Thyroid gland (tissue), 4 donors: ENCODE measurements around the gene CENPX. TPM values are rescaled to one million over a fixed set of nuclear protein-coding genes. Genes with fewer than 3 reads are reported as not detected.
A peak's percentile ranks its signal among the peaks of the same experiment; 100 is the strongest.

Source experiments
- DNase-seq, 2 donors: peaks; one replicate each; pipeline ENCODE4 v3.0.0-alpha.2; 2019
- H3K27ac ChIP-seq, 3 donors: fragments of 200-600 bp; sonication (generic); 1 replicate in 2 of 3; 2 replicates in 1 of 3; pipeline ENCODE4 v1.5.1; 2016 to 2019; ENCODE audit warnings: mild to moderate bottlenecking in 1 of 3, moderate library complexity in 1 of 3
- H3K27me3 ChIP-seq: fragments of 200-600 bp; sonication (generic); one replicate; pipeline ENCODE4 v1.5.1; 2019
- H3K36me3 ChIP-seq, 2 donors: fragments of 200-600 bp; sonication (generic); one replicate each; pipeline ENCODE4 v1.5.1; 2016 to 2019
- H3K4me1 ChIP-seq, 2 donors: fragments of 200-600 bp; sonication (generic); one replicate each; pipeline ENCODE4 v1.5.1; 2017 to 2019
- H3K4me3 ChIP-seq, 3 donors: fragments of 200-600 bp; sonication (generic); replicated peaks in 1 of 3; 1 replicate in 2 of 3; 2 replicates in 1 of 3; pipeline ENCODE4 v1.5.1; 2016; ENCODE audit warnings: mild to moderate bottlenecking in 1 of 3
- H3K9me3 ChIP-seq: fragments of 200-600 bp; sonication (generic); one replicate; pipeline ENCODE4 v1.5.1; 2017
- CTCF ChIP-seq, 6 experiments: fragments of 200-600 bp in 3 of 6; fragments of 450-650 bp in 3 of 6; sonication (generic) in 3 of 6; IDR thresholded peaks; one replicate each; pipeline ENCODE4 v1.5.1; 2016 to 2019; ENCODE audit warnings: antibody characterized with exemption in 6 of 6, mild to moderate bottlenecking in 2 of 6, inconsistent platforms in 1 of 6, moderate library complexity in 1 of 6
- POLR2A ChIP-seq, 2 donors: fragments of 450-650 bp; IDR thresholded peaks; one replicate each; pipeline ENCODE4 v1.6.1; 2017; ENCODE audit warnings: antibody characterized with exemption in 2 of 2, mild to moderate bottlenecking in 2 of 2, moderate library complexity in 1 of 2
- WGBS, 2 donors: methylation state at CpG; one replicate each; pipeline ENCODE4 v1.1.5; 2017; 5-methylcytosine and 5-hydroxymethylcytosine counted together
- intact Hi-C: fragments of 100-400 bp; cut with DNase I; formaldehyde crosslinking; loops from one replicate; pipeline ENCODE4 v1.15.1; 2023
- total RNA-seq, 4 donors: library from RNA; depleted of rRNA; stranded (reverse); fragments of >200 nt; gene quantifications; one replicate each; pipeline ENCODE4 v1.2.3, GENCODE V29; 2016

The CENPX gene
- total RNA-seq, 4 donors from 2014 or later, result 40.7 to 95.9 (median 78.0) TPM

GRCh38 chr17:82023447-82024241 is 966 bp upstream of the CENPX start:
- peaks cover 24 to 27% of the 10 kb centered on the region in 2 donors for H3K4me1 ChIP-seq
- peak in 1 of 2 donors; percentile 29 for DNase-seq
- no peaks in the 10 kb centered on the region for H3K9me3 ChIP-seq
- WGBS, 2 donors, result 14 to 20% methylated on average over 10 to 19 of the region's 55 CpGs
- no peaks in the 10 kb centered on the region for H3K27me3 ChIP-seq
- no peak for TF ChIP-seq CTCF (IDR thresholded peaks at IDR 0.05)
- no peak for TF ChIP-seq POLR2A (IDR thresholded peaks at IDR 0.05)
- H3K36me3 ChIP-seq, result no peaks in the 10 kb centered on the region
- peak overlapping the region in 2 of 3 donors; percentile 27 to 64 for H3K4me3 ChIP-seq
- no peak overlapping the region for H3K27ac ChIP-seq
- intact Hi-C loops, result no loop called here

GRCh38 chr17:82022981-82023446 is 336 bp upstream of the CENPX start, which contains the start of gene LRRC45:
Gene LRRC45, plus strand, starts transcription at chr17:82023305. Its CDS starts 339 bp downstream, at chr17:82023644.
- H3K4me3 ChIP-seq, result peak within 1 kb of the TSS; percentile 76 to 95 (median 85)

GRCh38 chr17:82021900-82022309 is 773 bp downstream of the CENPX start:
- DNase-seq, result no peak
- intact Hi-C loops, result loop anchor here (2.0 kb wide), 1 partner anchor 63 kb away; no protein-coding TSS in a partner anchor
- Histone ChIP-seq H3K9me3 (no peaks in the 10 kb centered on the region), H3K36me3 (no peaks in the 10 kb centered on the region), H3K4me1 (peaks cover 23 to 24% of the 10 kb centered on the region in 2 donors), H3K27me3 (no peaks in the 10 kb centered on the region), H3K4me3 (peak overlapping the region in 2 of 3 donors; percentile 76 to 95), H3K27ac (no peak overlapping the region)
- WGBS, 2 donors, result 12 to 19% methylated on average over 5 to 9 of the region's 10 CpGs
- TF ChIP-seq CTCF (IDR thresholded peaks at IDR 0.05) (no peak), POLR2A (IDR thresholded peaks at IDR 0.05) (no peak)

More at GRCh38 chr17:82022981-82023446, 336 bp upstream of the CENPX start, which contains the start of gene LRRC45:
- Histone ChIP-seq H3K9me3 (no peaks in the 10 kb centered on the region), H3K36me3 (no peaks in the 10 kb centered on the region), H3K27me3 (no peaks in the 10 kb centered on the region), H3K27ac (peak within 1 kb of the TSS in 1 of 3 donors; percentile 65), H3K4me1 (peaks cover 23 to 24% of the 10 kb centered on the region in 2 donors)
- TF ChIP-seq CTCF (IDR thresholded peaks at IDR 0.05) (no peak), POLR2A (IDR thresholded peaks at IDR 0.05) (no peak)
- WGBS, 2 donors, result 0 to 1% methylated on average over 10 to 27 of the region's 42 CpGs
- intact Hi-C loops, result no loop called here
- peak; percentile 100 for DNase-seq

GRCh38 chr17:82021107-82021899 is 1.4 kb downstream of the CENPX start:
- Histone ChIP-seq H3K4me1 (peaks cover 23 to 24% of the 10 kb centered on the region in 2 donors), H3K27ac (no peak overlapping the region), H3K9me3 (no peaks in the 10 kb centered on the region)

More at GRCh38 chr17:82021107-82021899, 1.4 kb downstream of the CENPX start:
- no peaks in the 10 kb centered on the region for H3K27me3 ChIP-seq
- intact Hi-C loops, result loop anchor here (2.0 kb wide), 1 partner anchor 63 kb away; no protein-coding TSS in a partner anchor
- 39 to 50% methylated on average over 22 to 24 of the region's 25 CpGs for WGBS, 2 donors
- peak overlapping the region in 1 of 3 donors; percentile 95 for H3K4me3 ChIP-seq
- TF ChIP-seq POLR2A (IDR thresholded peaks at IDR 0.05), result no peak
- peak; percentile 19 to 89 (median 74) for TF ChIP-seq CTCF (IDR thresholded peaks at IDR 0.05)
- H3K36me3 ChIP-seq, result no peaks in the 10 kb centered on the region
- peak; percentile 82 to 83 for DNase-seq
